Measurements from ENCODE around the gene ERAP2.

Gene ERAP2

DNA sequence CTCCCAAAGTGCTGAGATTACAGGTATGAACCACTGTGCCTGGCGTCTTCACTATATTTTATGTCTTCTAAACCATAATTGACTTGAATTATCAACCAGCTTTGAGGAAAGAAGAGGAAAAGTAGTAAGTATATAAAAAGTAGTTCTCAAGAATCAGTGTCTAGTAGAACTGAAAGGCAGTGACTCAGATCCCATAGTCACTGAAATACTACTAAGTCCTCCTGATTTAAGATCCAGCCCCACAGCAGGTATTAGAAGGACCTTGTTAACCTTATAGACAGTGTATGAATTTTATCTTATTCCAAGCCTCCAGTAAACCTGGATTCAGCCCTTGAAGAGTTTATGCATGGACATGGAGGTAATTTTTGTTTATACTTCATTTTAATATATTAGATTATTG lies 91.1 kb downstream of the ERAP2 start:
- no peak for DNase-seq

DNA sequence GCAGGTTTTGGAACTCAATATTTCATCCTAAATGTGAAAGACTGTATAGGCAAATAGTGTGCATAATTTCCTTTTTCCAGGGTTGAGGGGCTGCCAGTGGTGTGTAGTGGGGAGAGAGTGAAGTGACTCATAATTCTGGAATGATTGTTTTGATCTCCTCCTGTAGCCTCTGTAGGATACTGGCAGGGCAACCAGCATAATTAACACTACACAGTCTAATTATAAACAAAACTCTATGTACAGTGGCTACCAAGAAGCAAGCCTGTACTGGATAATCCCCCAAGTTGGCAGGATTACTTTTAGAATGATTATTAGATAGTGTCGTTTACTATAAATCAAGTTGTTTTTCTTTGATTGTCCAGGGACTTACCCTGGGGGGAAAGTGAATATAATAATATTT lies 91.8 kb downstream of the ERAP2 start:
- DNase-seq: no peak

DNA sequence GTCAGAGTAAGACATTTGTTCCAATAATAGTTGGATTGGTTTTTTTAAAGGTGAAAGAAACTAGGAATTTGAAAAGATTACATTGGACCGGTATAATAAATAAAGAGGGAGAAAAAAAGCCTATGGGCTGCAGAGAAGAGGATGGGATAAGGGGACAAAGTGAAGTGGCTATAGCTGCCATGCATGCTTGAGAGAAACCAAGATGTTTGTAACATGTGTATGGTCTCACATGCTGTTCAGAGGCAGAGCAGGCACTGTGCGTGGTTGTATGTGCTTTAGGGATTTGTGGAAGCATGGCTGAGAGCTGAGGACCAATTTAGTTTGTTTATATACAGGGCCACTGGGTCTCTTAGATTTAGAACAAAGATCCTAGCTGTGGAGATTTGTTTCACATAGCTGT lies 92.3 kb downstream of the ERAP2 start:
- no peak for DNase-seq

All from NCI-H2171 (cell line).